Peyer's patch (tissue), 4 donors: Measurements from ENCODE around the gene LARP1B.

Experiments
- CTCF ChIP-seq, 6 experiments: fragments of 450-650 bp in 4 of 6; fragments of 200-600 bp in 2 of 6; sonication (generic) in 1 of 6; IDR thresholded peaks; one replicate each; pipeline ENCODE4 v1.5.1; 2017 to 2019; ENCODE audit warnings: antibody characterized with exemption in 6 of 6, mild to moderate bottlenecking in 3 of 6, moderate library complexity in 1 of 6
- POLR2A ChIP-seq, 2 donors: fragments of 450-650 bp; IDR thresholded peaks; one replicate each; pipeline ENCODE4 v1.5.1; 2017; ENCODE audit warnings: antibody characterized with exemption in 2 of 2, mild to moderate bottlenecking in 2 of 2, moderate library complexity in 2 of 2

- TF ChIP-seq CTCF (IDR thresholded peaks at IDR 0.05) (no peak), POLR2A (IDR thresholded peaks at IDR 0.05) (no peak)
Measured at GRCh38 chr4:128153800-128154199, 92.7 kb downstream of the LARP1B start.
